CD14-positive monocyte (primary cell): ENCODE data around the gene PDIA5. TPM values are rescaled to one million over a fixed set of nuclear protein-coding genes. Genes with fewer than 3 reads are reported as not detected.

Experiments
- DNase-seq, 3 donors: peaks; one replicate each; pipeline ENCODE4 v3.0.0-alpha.2; 2011 to 2022
- H2AFZ ChIP-seq: 2 replicates; pipeline ENCODE4 v1.6.0; 2012; ENCODE audit warnings: mild to moderate bottlenecking, low read depth, low read length, inconsistent platforms; ENCODE audit not compliant: insufficient read depth, poor library complexity, severe bottlenecking
- H3K27ac ChIP-seq, 2 donors: 1 replicate in 1 of 2; 2 replicates in 1 of 2; pipeline ENCODE4 v1.5.1; 2012 to 2013; ENCODE audit warnings: low read length in 2 of 2, control low read depth in 1 of 2, inconsistent platforms in 1 of 2, low read depth in 1 of 2, mild to moderate bottlenecking in 1 of 2
- H3K27me3 ChIP-seq, 2 donors: one replicate each; pipeline versions ENCODE4 v1.6.0 to v1.6.1; 2011 to 2013; ENCODE audit warnings: low read length in 2 of 2; ENCODE audit not compliant: control insufficient read depth in 2 of 2, insufficient read depth in 2 of 2
- H3K36me3 ChIP-seq, 2 donors: replicated peaks in 1 of 2; 1 replicate in 1 of 2; 2 replicates in 1 of 2; pipeline versions ENCODE4 v1.5.1 to v1.6.1; 2012 to 2013; ENCODE audit warnings: low read length in 2 of 2, control low read depth in 1 of 2, inconsistent platforms in 1 of 2, mild to moderate bottlenecking in 1 of 2; ENCODE audit not compliant: insufficient read depth in 2 of 2, control insufficient read depth in 1 of 2
- H3K4me1 ChIP-seq, 2 donors: 1 replicate in 1 of 2; 2 replicates in 1 of 2; pipeline versions ENCODE4 v1.5.1 to v1.6.1; 2012 to 2013; ENCODE audit warnings: low read length in 2 of 2, control low read depth in 1 of 2, inconsistent platforms in 1 of 2, mild to moderate bottlenecking in 1 of 2, moderate library complexity in 1 of 2; ENCODE audit not compliant: insufficient read depth in 2 of 2, control insufficient read depth in 1 of 2
- H3K4me2 ChIP-seq: replicated peaks from 2 replicates; pipeline ENCODE3; 2012; ENCODE audit warnings: low read length, moderate library complexity, mild to moderate bottlenecking; ENCODE audit not compliant: poor library complexity, severe bottlenecking; ENCODE audit errors: extremely low read depth
- H3K4me3 ChIP-seq, 3 experiments: fragments of 200-600 bp in 1 of 3; sonication (generic) in 1 of 3; replicated peaks in 1 of 3; 1 replicate in 2 of 3; 2 replicates in 1 of 3; pipeline ENCODE4 v1.5.1; 2011 to 2013; ENCODE audit warnings: low read length in 3 of 3, mild to moderate bottlenecking in 3 of 3, control low read depth in 2 of 3, low read depth in 2 of 3, inconsistent platforms in 1 of 3, moderate library complexity in 1 of 3
- H3K79me2 ChIP-seq: 2 replicates; pipeline ENCODE4 v1.6.0; 2012; ENCODE audit warnings: mild to moderate bottlenecking, control low read depth, inconsistent platforms, low read length, moderate library complexity; ENCODE audit not compliant: insufficient read depth
- H3K9ac ChIP-seq: 2 replicates; pipeline ENCODE4 v1.6.0; 2017; ENCODE audit warnings: low read length, mild to moderate bottlenecking; ENCODE audit not compliant: insufficient read depth, poor library complexity, severe bottlenecking
- H3K9me3 ChIP-seq, 2 donors: replicated peaks in 1 of 2; 1 replicate in 1 of 2; 2 replicates in 1 of 2; pipeline versions ENCODE4 v1.5.1 to v1.6.1; 2012 to 2013; ENCODE audit warnings: low read length in 2 of 2, control low read depth in 1 of 2; ENCODE audit not compliant: control insufficient read depth in 1 of 2, insufficient read depth in 1 of 2
- H4K20me1 ChIP-seq: 2 replicates; pipeline ENCODE4 v1.6.0; 2012; ENCODE audit warnings: mild to moderate bottlenecking, low read length, control low read depth, moderate library complexity; ENCODE audit not compliant: insufficient read depth
- H3K27ac Mint-ChIP-seq, 7 donors: one replicate each; pipeline ENCODE4 v1.8.0; 2020; ENCODE audit warnings: mild to moderate bottlenecking in 7 of 7, mixed read lengths in 7 of 7, moderate library complexity in 6 of 7, inconsistent platforms in 2 of 7
- H3K27me3 Mint-ChIP-seq, 3 donors: one replicate each; pipeline ENCODE4 v1.8.0; 2021 to 2022; ENCODE audit warnings: low read depth in 3 of 3, mild to moderate bottlenecking in 3 of 3, mixed read lengths in 3 of 3, moderate library complexity in 3 of 3, inconsistent platforms in 1 of 3
- H3K36me3 Mint-ChIP-seq, 2 donors: one replicate each; pipeline ENCODE4 v1.8.0; 2020; ENCODE audit warnings: mixed read lengths in 2 of 2, inconsistent platforms in 1 of 2, mild to moderate bottlenecking in 1 of 2
- H3K4me1 Mint-ChIP-seq: one replicate; pipeline ENCODE4 v1.8.0; 2020; ENCODE audit warnings: mild to moderate bottlenecking, mixed read lengths
- H3K4me3 Mint-ChIP-seq, 2 donors: one replicate each; pipeline ENCODE4 v1.8.0; 2020; ENCODE audit warnings: mild to moderate bottlenecking in 2 of 2, mixed read lengths in 2 of 2, moderate library complexity in 1 of 2
- H3K9me3 Mint-ChIP-seq, 7 donors: one replicate each; pipeline ENCODE4 v1.8.0; 2020 to 2022; ENCODE audit warnings: mixed read lengths in 7 of 7, mild to moderate bottlenecking in 6 of 7, moderate library complexity in 6 of 7, inconsistent platforms in 2 of 7
- CTCF ChIP-seq: fragments of 200-600 bp; IDR thresholded peaks from one replicate; pipeline ENCODE4 v1.8.0; 2022; ENCODE audit warnings: antibody characterized with exemption, mild to moderate bottlenecking
- WGBS: methylation state at CpG from one replicate; pipeline ENCODE4 v1.1.5; 2013; ENCODE audit warnings: missing lambda C conversion rate; ENCODE audit not compliant: insufficient coverage; 5-methylcytosine and 5-hydroxymethylcytosine counted together
- intact Hi-C, 2 donors: fragments of 100-400 bp; cut with micrococcal nuclease; formaldehyde crosslinking; loops; one replicate each; pipeline versions ENCODE4 v1.15.0 to v1.15.1; 2023
- polyA plus RNA-seq, 3 donors: library from polyadenylated mRNA; depleted of rRNA in 1 of 3; unstranded in 2 of 3; stranded (reverse) in 1 of 3; fragments of 300-500 nt in 2 of 3; fragments of >200 nt in 1 of 3; fragmentation: Illumina TruSeq in 2 of 3; gene quantifications; 1 replicate in 2 of 3; 2 replicates in 1 of 3; pipeline ENCODE4 v1.2.3, GENCODE V29; 2012 to 2021

PDIA5 gene
- polyA plus RNA-seq, 3 donors: 7.1 to 10.0 (median 9.2) TPM

- H3K4me1 Mint-ChIP-seq: peaks cover 47% of the 10 kb centered on the region
- H3K27ac Mint-ChIP-seq: peak overlapping the region in 2 of 7 donors; percentile 3 to 25
- Histone ChIP-seq H3K36me3 (peaks cover 6 to 16% of the 10 kb centered on the region in 2 donors), H3K9me3 (no peaks in the 10 kb centered on the region), H3K9ac (no peak overlapping the region), H3K79me2 (peaks cover 57% of the 10 kb centered on the region), H3K4me1 (peaks cover 9 to 20% of the 10 kb centered on the region in 2 donors), H3K27ac (no peak overlapping the region), H2AFZ (no peak overlapping the region), H3K4me2 (no peak overlapping the region), H3K4me3 (no peak overlapping the region), H4K20me1 (peaks cover 13% of the 10 kb centered on the region), H3K27me3 (no peaks in the 10 kb centered on the region)
- TF ChIP-seq CTCF: no peak
- H3K36me3 Mint-ChIP-seq: peaks cover 14 to 19% of the 10 kb centered on the region in 2 donors
- WGBS: 32% methylated on average over 5 of the region's 10 CpGs
- no peak for DNase-seq
- H3K9me3 Mint-ChIP-seq: no peaks in the 10 kb centered on the region
- peaks cover 0 to 3% (median 0%) of the 10 kb centered on the region in 3 donors for H3K27me3 Mint-ChIP-seq
- intact Hi-C loops: no loop called here
- no peak overlapping the region for H3K4me3 Mint-ChIP-seq
These were observed 18.6 kb downstream of the PDIA5 start for GRCh38 chr3:123085293-123085931.

GRCh38 chr3:123085932-123086627 lies 19.3 kb downstream of the PDIA5 start:
- Histone ChIP-seq H3K27me3 (no peaks in the 10 kb centered on the region), H3K9me3 (no peaks in the 10 kb centered on the region), H3K4me2 (no peak overlapping the region), H3K4me3 (no peak overlapping the region), H3K36me3 (peaks cover 6 to 22% of the 10 kb centered on the region in 2 donors), H3K4me1 (peaks cover 9 to 26% of the 10 kb centered on the region in 2 donors), H3K9ac (no peak overlapping the region), H2AFZ (no peak overlapping the region), H3K27ac (no peak overlapping the region), H3K79me2 (peaks cover 51% of the 10 kb centered on the region), H4K20me1 (peaks cover 13% of the 10 kb centered on the region)
- TF ChIP-seq CTCF: no peak
- peaks cover 18 to 22% of the 10 kb centered on the region in 2 donors for H3K36me3 Mint-ChIP-seq
- H3K4me1 Mint-ChIP-seq: peaks cover 48% of the 10 kb centered on the region
- intact Hi-C loops: no loop called here
- H3K27me3 Mint-ChIP-seq: peaks cover 0 to 3% (median 0%) of the 10 kb centered on the region in 3 donors
- no peaks in the 10 kb centered on the region for H3K9me3 Mint-ChIP-seq
- no peak overlapping the region for H3K27ac Mint-ChIP-seq
- no peak overlapping the region for H3K4me3 Mint-ChIP-seq
- no peak for DNase-seq
- WGBS: no CpG with 5 or more reads among the region's 5 CpGs
